B cell (primary cell): ENCODE measurements around the gene ATP2B3. TPM values are rescaled to one million over a fixed set of nuclear protein-coding genes. Genes with fewer than 3 reads are reported as not detected.

Source experiments
- ATAC-seq: fragments of 200-7000 bp; cut with Tn5 transposase; one replicate; pipeline ENCODE4 v1.10.0; 2021; ENCODE audit warnings: low read depth, mild to moderate bottlenecking, moderate number of reproducible peaks, moderate library complexity
- CTCF ChIA-PET: fragments of 350-600 bp; sonication (Branson Sonifier 250); formaldehyde crosslinking; loops from one replicate; lab custom pipeline; 2021; ENCODE audit warnings: antibody characterized with exemption, inconsistent platforms; lab: Charles Lee
- POLR2A ChIA-PET: fragments of 350-600 bp; sonication (Branson Sonifier 250); formaldehyde crosslinking; loops from one replicate; lab custom pipeline; 2021; ENCODE audit warnings: antibody characterized with exemption; lab: Charles Lee
- DNase-seq: peaks from one replicate; pipeline ENCODE4 v3.0.0; 2013
- H2AFZ ChIP-seq: 2 replicates; pipeline ENCODE4 v1.6.1; 2012; ENCODE audit warnings: mild to moderate bottlenecking, low read depth, low read length; ENCODE audit not compliant: insufficient read depth, poor library complexity, severe bottlenecking
- H3K27ac ChIP-seq, 2 donors: 1 replicate in 1 of 2; 2 replicates in 1 of 2; pipeline ENCODE4 v1.5.1; 2012 to 2013; ENCODE audit warnings: low read length in 2 of 2, mild to moderate bottlenecking in 2 of 2, moderate library complexity in 1 of 2
- H3K27me3 ChIP-seq, 4 experiments: fragments of 200-600 bp in 1 of 4; sonication (generic) in 1 of 4; replicated peaks in 1 of 4; 1 replicate in 2 of 4; 2 replicates in 2 of 4; pipeline versions ENCODE4 v1.6.1 to v1.7.0; 2013 to 2016; ENCODE audit warnings: low read length in 3 of 4, mild to moderate bottlenecking in 2 of 4, mixed read lengths in 1 of 4, moderate library complexity in 1 of 4; ENCODE audit not compliant: insufficient read depth in 4 of 4, control insufficient read depth in 3 of 4; ENCODE audit errors: control extremely low read depth in 1 of 4
- H3K36me3 ChIP-seq, 2 experiments: replicated peaks in 1 of 2; 1 replicate in 1 of 2; 2 replicates in 1 of 2; pipeline versions ENCODE4 v1.6.1 to v1.7.1; 2013; ENCODE audit warnings: low read length in 1 of 2; ENCODE audit not compliant: insufficient read depth in 2 of 2, control insufficient read depth in 1 of 2; ENCODE audit errors: control extremely low read depth in 1 of 2, extremely low read depth in 1 of 2
- H3K4me1 ChIP-seq, 2 donors: fragments of 200-600 bp in 1 of 2; sonication (generic) in 1 of 2; 1 replicate in 1 of 2; 2 replicates in 1 of 2; pipeline versions ENCODE4 v1.5.1 to v1.6.1; 2013 to 2017; ENCODE audit warnings: low read length in 2 of 2; ENCODE audit not compliant: control insufficient read depth in 2 of 2, insufficient read depth in 2 of 2
- H3K4me2 ChIP-seq: replicated peaks from 2 replicates; pipeline ENCODE3; 2012; ENCODE audit warnings: mild to moderate bottlenecking, low read depth, low read length; ENCODE audit not compliant: poor library complexity, severe bottlenecking
- H3K4me3 ChIP-seq, 5 experiments: fragments of 200-600 bp in 1 of 5; sonication (generic) in 1 of 5; 1 replicate in 3 of 5; 2 replicates in 2 of 5; pipeline versions ENCODE4 v1.5.1 to v1.7.0; 2011 to 2016; ENCODE audit warnings: low read length in 4 of 5, mild to moderate bottlenecking in 4 of 5, low read depth in 2 of 5, control low read depth in 1 of 5, moderate library complexity in 1 of 5; ENCODE audit not compliant: insufficient read depth in 1 of 5; ENCODE audit errors: control extremely low read depth in 1 of 5, extremely low read depth in 1 of 5
- H3K79me2 ChIP-seq: fragments of 200-600 bp; sonication (generic); one replicate; pipeline ENCODE4 v1.6.0; 2016; ENCODE audit warnings: low read length; ENCODE audit not compliant: control insufficient read depth, insufficient read depth
- H3K9ac ChIP-seq: fragments of 200-600 bp; sonication (generic); 2 replicates; pipeline ENCODE4 v1.6.1; 2017; ENCODE audit warnings: mild to moderate bottlenecking, low read length, moderate library complexity
- H3K9me3 ChIP-seq, 3 donors: one replicate each; pipeline versions ENCODE4 v1.6.1 to v1.7.1; 2013; ENCODE audit warnings: low read length in 2 of 3; ENCODE audit not compliant: control insufficient read depth in 2 of 3, insufficient read depth in 1 of 3; ENCODE audit errors: control extremely low read depth in 1 of 3
- H4K20me1 ChIP-seq: 2 replicates; pipeline ENCODE4 v1.6.0; 2012; ENCODE audit warnings: mild to moderate bottlenecking, low read length; ENCODE audit not compliant: insufficient read depth, control insufficient read depth, poor library complexity, severe bottlenecking
- H3K27ac Mint-ChIP-seq: one replicate; pipeline ENCODE4 v1.8.0; 2021; ENCODE audit warnings: mixed read lengths
- H3K27me3 Mint-ChIP-seq: one replicate; pipeline ENCODE4 v1.8.0; 2021; ENCODE audit warnings: mixed read lengths
- H3K4me1 Mint-ChIP-seq: one replicate; pipeline ENCODE4 v1.8.0; 2021; ENCODE audit warnings: mixed read lengths
- H3K4me3 Mint-ChIP-seq: one replicate; pipeline ENCODE4 v1.8.0; 2021; ENCODE audit warnings: mixed read lengths
- H3K9me3 Mint-ChIP-seq: one replicate; pipeline ENCODE4 v1.8.0; 2022; ENCODE audit warnings: mixed read lengths; ENCODE audit not compliant: insufficient read depth
- CTCF ChIP-seq: fragments of 200-600 bp; IDR thresholded peaks from one replicate; pipeline ENCODE4 v1.8.0; 2022; ENCODE audit warnings: antibody characterized with exemption, mild to moderate bottlenecking
- EZH2 ChIP-seq: IDR thresholded peaks from 2 replicates; pipeline ENCODE4 v1.6.1; 2012; ENCODE audit warnings: borderline replicate concordance, low read depth, mild to moderate bottlenecking, moderate library complexity, low read length; ENCODE audit not compliant: insufficient read depth, poor library complexity, severe bottlenecking
- WGBS: methylation state at CpG from one replicate; pipeline ENCODE4 v1.1.5; 2013; ENCODE audit warnings: missing lambda C conversion rate; ENCODE audit not compliant: insufficient coverage; 5-methylcytosine and 5-hydroxymethylcytosine counted together
- intact Hi-C: fragments of 100-400 bp; cut with micrococcal nuclease; formaldehyde crosslinking; loops from one replicate; pipeline ENCODE4 v1.10.0; 2022
- polyA plus RNA-seq: library from polyadenylated mRNA; depleted of rRNA; stranded (reverse); fragments of >200 nt; gene quantifications from 2 replicates; pipeline ENCODE4 v1.2.3, GENCODE V29; 2012
- total RNA-seq, 2 donors: library from RNA; stranded (reverse); fragments of 120-200 nt in 1 of 2; gene quantifications; 1 replicate in 1 of 2; 2 replicates in 1 of 2; pipeline versions ENCODE4 v1.2.3 to v1.2.4, GENCODE V29; 2013 to 2022

The ATP2B3 gene
- total and polyA plus RNA-seq, 2 donors (not counting 1 experiment from before 2014, with no cell fraction given): not detected

- H3K4me2 ChIP-seq: no peak overlapping the region
- H3K9me3 Mint-ChIP-seq: no peaks in the 10 kb centered on the region
- peaks cover 5% of the 10 kb centered on the region for H3K4me1 Mint-ChIP-seq
- H3K36me3 ChIP-seq: no peaks in the 10 kb centered on the region
- no peak overlapping the region for H2AFZ ChIP-seq
- no peaks in the 10 kb centered on the region for H4K20me1 ChIP-seq
- intact Hi-C loops: no loop called here
- ChIA-PET CTCF (interaction anchor here (0.6 kb wide), 1 partner anchor 223 kb away, joined by 4 read pairs; no protein-coding TSS in a partner anchor), POLR2A (no interaction called here)
- peaks cover 6% of the 10 kb centered on the region for H3K27me3 Mint-ChIP-seq
- no peaks in the 10 kb centered on the region for H3K79me2 ChIP-seq
- no peak overlapping the region for H3K9ac ChIP-seq
- peaks cover 0 to 8% (median 0%) of the 10 kb centered on the region in 4 experiments for H3K27me3 ChIP-seq
- H3K27ac ChIP-seq: no peak overlapping the region
- ATAC-seq (no peak), DNase-seq (no peak)
- no peak overlapping the region for H3K27ac Mint-ChIP-seq
- H3K4me1 ChIP-seq: peaks cover 0 to 7% of the 10 kb centered on the region in 2 donors
- 86% methylated on average over 11 of the region's 17 CpGs for WGBS
- no peaks in the 10 kb centered on the region for H3K9me3 ChIP-seq
- no peak overlapping the region for H3K4me3 Mint-ChIP-seq
- no peak overlapping the region for H3K4me3 ChIP-seq
- no peak for TF ChIP-seq EZH2
- no peak for TF ChIP-seq CTCF
Measured at GRCh38 chrX:153511784-153512500, 5.5 kb upstream of the ATP2B3 start.

- Histone ChIP-seq H3K4me3 (no peak overlapping the region), H3K9ac (no peak overlapping the region), H3K79me2 (no peaks in the 10 kb centered on the region), H3K9me3 (no peaks in the 10 kb centered on the region), H3K4me1 (peaks cover 0 to 3% of the 10 kb centered on the region in 2 donors), H4K20me1 (no peaks in the 10 kb centered on the region), H2AFZ (no peak overlapping the region), H3K36me3 (no peaks in the 10 kb centered on the region), H3K27ac (no peak overlapping the region), H3K4me2 (no peak overlapping the region), H3K27me3 (peaks cover 0 to 8% (median 0%) of the 10 kb centered on the region in 4 experiments)
- ATAC-seq (no peak), DNase-seq (no peak)
- ChIA-PET POLR2A (no interaction called here), CTCF (no interaction called here)
- WGBS: 92% methylated on average over 3 of the region's 3 CpGs
- Mint-ChIP-seq H3K27me3 (peaks cover 6% of the 10 kb centered on the region), H3K27ac (no peak overlapping the region), H3K4me3 (no peak overlapping the region), H3K4me1 (peaks cover 4% of the 10 kb centered on the region), H3K9me3 (no peaks in the 10 kb centered on the region)
- intact Hi-C loops: no loop called here
- TF ChIP-seq CTCF (no peak), EZH2 (no peak)
Measured at GRCh38 chrX:153512501-153512893, 4.9 kb upstream of the ATP2B3 start.
